Astrocyte (in vitro differentiated cells and primary cell): Measurements from ENCODE around the gene CELSR3. TPM values are rescaled to one million over a fixed set of nuclear protein-coding genes. Genes with fewer than 3 reads are reported as not detected.

Experiments used
- DNase-seq: peaks from one replicate; pipeline ENCODE4 v3.0.0-alpha.2; 2010; ENCODE audit warnings: low read depth
- FAIRE-seq: peaks from 2 replicates; lab custom pipeline; 2011; peaks lifted over from hg19 to GRCh38; lab: Jason Lieb, UNC
- H2AFZ ChIP-seq: 2 replicates; pipeline ENCODE4 v1.6.0; 2012; ENCODE audit warnings: low read depth, low read length, inconsistent platforms
- H3K27ac ChIP-seq: 2 replicates; pipeline ENCODE4 v1.5.1; 2011; ENCODE audit warnings: low read depth, low read length, inconsistent platforms
- H3K27me3 ChIP-seq: 2 replicates; pipeline ENCODE4 v1.6.0; 2011; ENCODE audit warnings: low read length, inconsistent platforms; ENCODE audit not compliant: insufficient read depth
- H3K36me3 ChIP-seq: 2 replicates; pipeline ENCODE4 v1.5.1; 2011; ENCODE audit warnings: low read length, inconsistent platforms; ENCODE audit not compliant: insufficient read depth
- H3K4me1 ChIP-seq: 2 replicates; pipeline ENCODE4 v1.5.1; 2011; ENCODE audit warnings: low read length, inconsistent platforms; ENCODE audit not compliant: insufficient read depth
- H3K4me2 ChIP-seq: 2 replicates; pipeline ENCODE4 v1.6.0; 2012; ENCODE audit warnings: low read length, inconsistent platforms
- H3K4me3 ChIP-seq: 2 replicates; pipeline ENCODE4 v1.5.1; 2011; ENCODE audit warnings: low read depth, mild to moderate bottlenecking, low read length, inconsistent platforms; ENCODE audit not compliant: insufficient read depth
- H3K79me2 ChIP-seq: 2 replicates; pipeline ENCODE4 v1.6.0; 2012; ENCODE audit warnings: mild to moderate bottlenecking, low read length, inconsistent platforms; ENCODE audit not compliant: insufficient read depth
- H3K9ac ChIP-seq: 2 replicates; pipeline ENCODE4 v1.6.0; 2012; ENCODE audit warnings: mild to moderate bottlenecking, low read length, inconsistent platforms
- H3K9me3 ChIP-seq: 2 replicates; pipeline ENCODE4 v1.5.1; 2012; ENCODE audit warnings: low read depth, mild to moderate bottlenecking, low read length, inconsistent platforms; ENCODE audit not compliant: insufficient read depth
- H4K20me1 ChIP-seq: 2 replicates; pipeline ENCODE4 v1.6.0; 2012; ENCODE audit warnings: low read length, inconsistent platforms; ENCODE audit not compliant: insufficient read depth
- H3K27ac Mint-ChIP-seq: one replicate; pipeline ENCODE4 v1.8.0; 2021; ENCODE audit warnings: mild to moderate bottlenecking, mixed read lengths; ENCODE audit not compliant: unreplicated experiment
- H3K27me3 Mint-ChIP-seq: one replicate; pipeline ENCODE4 v1.8.0; 2021; ENCODE audit warnings: low read depth, mixed read lengths; ENCODE audit not compliant: unreplicated experiment
- H3K36me3 Mint-ChIP-seq: one replicate; pipeline ENCODE4 v1.8.0; 2021; ENCODE audit warnings: low read depth, mixed read lengths; ENCODE audit not compliant: unreplicated experiment
- H3K4me1 Mint-ChIP-seq: one replicate; pipeline ENCODE4 v1.8.0; 2021; ENCODE audit warnings: low read depth, mixed read lengths; ENCODE audit not compliant: unreplicated experiment
- H3K4me3 Mint-ChIP-seq: one replicate; pipeline ENCODE4 v1.8.0; 2021; ENCODE audit warnings: mild to moderate bottlenecking, moderate library complexity, mixed read lengths; ENCODE audit not compliant: unreplicated experiment
- H3K9me3 Mint-ChIP-seq: one replicate; pipeline ENCODE4 v1.8.0; 2021; ENCODE audit warnings: mild to moderate bottlenecking, mixed read lengths; ENCODE audit not compliant: unreplicated experiment
- EZH2 ChIP-seq: IDR thresholded peaks from 2 replicates; pipeline ENCODE4 v1.6.1; 2012; ENCODE audit warnings: mild to moderate bottlenecking, low read length, inconsistent platforms; ENCODE audit not compliant: insufficient read depth
- total RNA-seq: library from RNA; stranded (reverse); gene quantifications from 2 replicates; pipeline ENCODE4 v1.2.1, GENCODE V29; 2021
- TF ChIP-seq, protein P1 (sequence below): IDR thresholded peaks from 2 replicates; pipeline ENCODE4 v1.5.1; 2011; ENCODE audit warnings: low read depth, mild to moderate bottlenecking, inconsistent platforms, low read length, moderate library complexity; ENCODE audit not compliant: insufficient read depth

CELSR3 gene
- total RNA-seq, 1 donor from 2014 or later = 8.6 TPM

DNA sequence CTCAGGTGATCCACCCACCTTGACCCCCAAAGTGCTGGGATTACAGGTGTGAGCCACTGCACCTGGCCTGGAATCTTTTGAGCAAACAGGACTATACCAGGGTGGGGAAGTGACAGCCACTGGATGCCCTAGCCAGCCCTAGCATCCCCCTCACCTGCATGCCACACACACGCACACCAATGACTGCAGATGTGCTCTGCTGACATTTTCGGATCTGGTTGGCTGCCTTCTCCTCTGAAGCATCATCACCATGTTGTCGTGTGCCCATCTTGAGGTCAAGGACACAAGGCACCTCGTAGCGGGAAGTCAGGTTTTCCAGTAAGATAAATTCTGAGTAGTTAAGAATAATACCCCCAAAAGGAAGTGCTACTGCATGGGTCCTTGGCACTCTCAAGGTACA is 26.7 kb upstream of the CELSR3 start:
- Histone ChIP-seq H3K9me3 (no peaks in the 10 kb centered on the region), H3K79me2 (peaks cover 65% of the 10 kb centered on the region), H3K4me3 (no peak overlapping the region), H3K27ac (no peak overlapping the region), H3K9ac (no peak overlapping the region), H4K20me1 (peaks cover 82% of the 10 kb centered on the region), H3K4me1 (peaks cover 25% of the 10 kb centered on the region), H3K36me3 (peaks cover 59% of the 10 kb centered on the region), H2AFZ (no peak overlapping the region), H3K27me3 (no peaks in the 10 kb centered on the region), H3K4me2 (no peak overlapping the region)
- Mint-ChIP-seq H3K4me1 (peaks cover 27% of the 10 kb centered on the region), H3K27ac (no peak overlapping the region), H3K27me3 (no peaks in the 10 kb centered on the region), H3K4me3 (no peak overlapping the region), H3K36me3 (peaks cover 19% of the 10 kb centered on the region), H3K9me3 (no peaks in the 10 kb centered on the region)
- FAIRE-seq = no peak
- TF ChIP-seq, protein P1, sequence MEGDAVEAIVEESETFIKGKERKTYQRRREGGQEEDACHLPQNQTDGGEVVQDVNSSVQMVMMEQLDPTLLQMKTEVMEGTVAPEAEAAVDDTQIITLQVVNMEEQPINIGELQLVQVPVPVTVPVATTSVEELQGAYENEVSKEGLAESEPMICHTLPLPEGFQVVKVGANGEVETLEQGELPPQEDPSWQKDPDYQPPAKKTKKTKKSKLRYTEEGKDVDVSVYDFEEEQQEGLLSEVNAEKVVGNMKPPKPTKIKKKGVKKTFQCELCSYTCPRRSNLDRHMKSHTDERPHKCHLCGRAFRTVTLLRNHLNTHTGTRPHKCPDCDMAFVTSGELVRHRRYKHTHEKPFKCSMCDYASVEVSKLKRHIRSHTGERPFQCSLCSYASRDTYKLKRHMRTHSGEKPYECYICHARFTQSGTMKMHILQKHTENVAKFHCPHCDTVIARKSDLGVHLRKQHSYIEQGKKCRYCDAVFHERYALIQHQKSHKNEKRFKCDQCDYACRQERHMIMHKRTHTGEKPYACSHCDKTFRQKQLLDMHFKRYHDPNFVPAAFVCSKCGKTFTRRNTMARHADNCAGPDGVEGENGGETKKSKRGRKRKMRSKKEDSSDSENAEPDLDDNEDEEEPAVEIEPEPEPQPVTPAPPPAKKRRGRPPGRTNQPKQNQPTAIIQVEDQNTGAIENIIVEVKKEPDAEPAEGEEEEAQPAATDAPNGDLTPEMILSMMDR = no peak
- no peak for TF ChIP-seq EZH2
- no peak for DNase-seq

DNA sequence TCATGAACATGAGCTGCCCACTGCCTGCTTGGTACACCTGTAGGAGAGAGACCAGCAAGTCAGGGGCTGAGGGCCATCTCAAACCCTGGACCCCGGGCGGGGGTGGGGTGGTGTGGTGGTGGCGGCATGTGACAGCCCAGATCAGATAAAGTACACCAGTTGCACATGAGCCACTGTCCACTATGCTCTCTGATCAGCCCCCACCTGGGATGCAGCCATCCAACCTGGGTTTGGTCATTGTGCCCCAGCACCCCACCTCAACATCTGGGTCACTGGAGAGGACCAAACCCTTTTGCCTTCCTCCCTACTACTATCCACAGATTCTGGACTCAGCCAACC is 26.0 kb upstream of the CELSR3 start:
- H3K79me2 ChIP-seq = peaks cover 58% of the 10 kb centered on the region
- H3K4me2 ChIP-seq = no peak overlapping the region
- no peak for FAIRE-seq
- H3K9ac ChIP-seq = no peak overlapping the region
- Mint-ChIP-seq H3K27me3 (no peaks in the 10 kb centered on the region), H3K27ac (no peak overlapping the region), H3K36me3 (peaks cover 19% of the 10 kb centered on the region), H3K4me1 (peaks cover 25% of the 10 kb centered on the region), H3K9me3 (no peaks in the 10 kb centered on the region), H3K4me3 (no peak overlapping the region)
- peaks cover 59% of the 10 kb centered on the region for H3K36me3 ChIP-seq
- no peak for DNase-seq
- no peak overlapping the region for H3K27ac ChIP-seq
- no peak overlapping the region for H2AFZ ChIP-seq
- H4K20me1 ChIP-seq = peaks cover 82% of the 10 kb centered on the region
- TF ChIP-seq EZH2 = no peak
- TF ChIP-seq, protein P1 = no peak
- peaks cover 25% of the 10 kb centered on the region for H3K4me1 ChIP-seq
- no peaks in the 10 kb centered on the region for H3K9me3 ChIP-seq
- H3K27me3 ChIP-seq = no peaks in the 10 kb centered on the region
- no peak overlapping the region for H3K4me3 ChIP-seq

DNA sequence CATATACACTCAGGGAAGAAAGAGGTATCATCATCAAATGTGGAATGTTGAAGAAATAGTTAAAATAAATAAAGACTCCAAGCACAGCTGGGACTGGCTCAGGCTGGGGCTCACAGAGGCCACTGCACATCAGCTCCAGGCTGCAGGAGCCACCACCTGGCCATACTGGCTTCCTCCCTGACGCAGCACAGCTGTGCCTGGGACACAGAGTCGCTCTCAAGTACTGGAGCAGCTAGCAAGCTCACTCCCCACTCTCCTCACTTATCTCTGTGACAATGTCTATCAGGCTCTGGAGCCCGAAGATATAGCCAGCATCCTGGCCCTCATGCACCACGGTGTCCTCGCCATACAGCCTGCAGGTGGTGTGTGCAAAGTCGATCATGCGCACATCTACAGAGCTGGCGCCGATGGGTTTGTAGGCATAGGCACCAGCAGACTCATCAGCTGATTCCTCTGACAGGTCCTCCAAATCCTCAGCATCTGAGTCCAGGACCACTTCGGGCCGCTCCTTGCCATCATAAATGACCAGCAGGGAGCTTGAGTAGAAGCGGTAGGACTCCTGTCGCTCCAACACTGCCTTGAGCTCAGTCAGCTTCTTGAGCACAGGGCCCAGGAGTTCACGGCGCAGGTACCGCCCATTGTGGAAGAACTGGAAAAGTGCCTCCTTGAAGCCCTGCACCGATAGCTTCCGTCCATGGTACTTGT is 25.5 kb upstream of the CELSR3 start:
- peaks cover 28% of the 10 kb centered on the region for H3K4me1 ChIP-seq
- peaks cover 81% of the 10 kb centered on the region for H4K20me1 ChIP-seq
- no peaks in the 10 kb centered on the region for H3K27me3 ChIP-seq
- no peaks in the 10 kb centered on the region for H3K9me3 Mint-ChIP-seq
- no peaks in the 10 kb centered on the region for H3K27me3 Mint-ChIP-seq
- H3K36me3 ChIP-seq = peaks cover 53% of the 10 kb centered on the region
- H3K9ac ChIP-seq = no peak overlapping the region
- H3K36me3 Mint-ChIP-seq = peaks cover 19% of the 10 kb centered on the region
- H3K27ac Mint-ChIP-seq = peak overlapping the region; percentile 34
- H3K9me3 ChIP-seq = no peaks in the 10 kb centered on the region
- no peak overlapping the region for H3K4me3 Mint-ChIP-seq
- FAIRE-seq = no peak
- no peak overlapping the region for H2AFZ ChIP-seq
- no peak overlapping the region for H3K4me3 ChIP-seq
- H3K27ac ChIP-seq = no peak overlapping the region
- peaks cover 53% of the 10 kb centered on the region for H3K79me2 ChIP-seq
- no peak overlapping the region for H3K4me2 ChIP-seq
- H3K4me1 Mint-ChIP-seq = peaks cover 23% of the 10 kb centered on the region
- DNase-seq = no peak
- TF ChIP-seq, protein P1 = no peak
- TF ChIP-seq EZH2 = no peak
